OCI-LY1 (cell line): Measurements from ENCODE around the gene LCN6.

Experiments
- H2AFZ ChIP-seq: fragments of 200-600 bp; sonication (generic), shearing (Covaris generic); 2 replicates; pipeline ENCODE4 v1.6.0; 2014; ENCODE audit warnings: antibody characterized with exemption, mild to moderate bottlenecking, low read length
- H3F3A ChIP-seq: fragments of 200-600 bp; sonication (generic), shearing (Covaris generic); 2 replicates; pipeline ENCODE4 v1.6.0; 2014; ENCODE audit warnings: mild to moderate bottlenecking, antibody characterized with exemption, low read length, moderate library complexity; ENCODE audit not compliant: insufficient read depth
- H3K27ac ChIP-seq: fragments of 200-600 bp; sonication (generic); 2 replicates; pipeline ENCODE4 v1.5.1; 2014; ENCODE audit warnings: low read length, mixed run types, mild to moderate bottlenecking, low read depth; ENCODE audit not compliant: poor library complexity, severe bottlenecking
- H3K27me3 ChIP-seq: fragments of 200-600 bp; sonication (generic); 2 replicates; pipeline ENCODE4 v1.6.0; 2014; ENCODE audit warnings: antibody characterized with exemption, mild to moderate bottlenecking, low read length, moderate library complexity; ENCODE audit not compliant: insufficient read depth
- H3K36me3 ChIP-seq: fragments of 200-600 bp; sonication (generic); 2 replicates; pipeline ENCODE4 v1.6.1; 2014; ENCODE audit warnings: mild to moderate bottlenecking, antibody characterized with exemption, low read length, moderate library complexity, mixed read lengths; ENCODE audit not compliant: insufficient read depth
- H3K4me1 ChIP-seq: fragments of 200-600 bp; sonication (generic); 2 replicates; pipeline ENCODE4 v1.5.1; 2014; ENCODE audit warnings: mild to moderate bottlenecking, low read length, moderate library complexity; ENCODE audit not compliant: insufficient read depth, severe bottlenecking
- H3K4me2 ChIP-seq: fragments of 200-600 bp; sonication (generic), shearing (Covaris generic); 2 replicates; pipeline ENCODE4 v1.6.1; 2014; ENCODE audit warnings: low read length
- H3K4me3 ChIP-seq: fragments of 200-600 bp; sonication (generic); 2 replicates; pipeline ENCODE4 v1.5.1; 2014; ENCODE audit warnings: low read length, low read depth, mild to moderate bottlenecking, mixed read lengths; ENCODE audit not compliant: poor library complexity, severe bottlenecking
- H3K79me2 ChIP-seq: fragments of 200-600 bp; shearing (Covaris generic); 2 replicates; pipeline ENCODE4 v1.6.1; 2016; ENCODE audit warnings: mixed run types, low read length, mixed read lengths; ENCODE audit not compliant: insufficient read depth
- H3K9ac ChIP-seq: fragments of 200-600 bp; sonication (generic), shearing (Covaris generic); 2 replicates; pipeline ENCODE4 v1.6.1; 2014; ENCODE audit warnings: mild to moderate bottlenecking, low read length, mixed read lengths
- H3K9me2 ChIP-seq: fragments of 200-600 bp; sonication (generic), shearing (Covaris generic); 2 replicates; pipeline ENCODE4 v1.6.1; 2014; ENCODE audit warnings: low read depth, mild to moderate bottlenecking, low read length, mixed read lengths
- H3K9me3 ChIP-seq: fragments of 200-600 bp; shearing (Covaris generic); 2 replicates; pipeline ENCODE4 v1.6.1; 2014; ENCODE audit warnings: low read length, mixed read lengths
- H4K20me1 ChIP-seq: fragments of 200-600 bp; sonication (generic), shearing (Covaris generic); 2 replicates; pipeline ENCODE4 v1.6.0; 2016; ENCODE audit warnings: mild to moderate bottlenecking, low read length; ENCODE audit not compliant: insufficient read depth
- CTCF ChIP-seq: fragments of 200-600 bp; sonication (generic), shearing (Covaris generic); IDR thresholded peaks from 2 replicates; pipeline ENCODE4 v1.5.1; 2017; ENCODE audit warnings: mild to moderate bottlenecking, antibody characterized with exemption, low read length, moderate library complexity, mixed read lengths
- EZH2 ChIP-seq: fragments of 200-600 bp; sonication (generic), shearing (Covaris generic); IDR thresholded peaks from 2 replicates; pipeline ENCODE4 v1.8.0; 2017; ENCODE audit warnings: borderline replicate concordance, mixed run types, mild to moderate bottlenecking, antibody characterized with exemption, low read length, moderate library complexity, mixed read lengths

Gene LCN6

GRCh38 chr9:136742591-136743391 lies 5.5 kb downstream of the LCN6 start, which contains the start of gene LCN10:
Gene LCN10, minus strand, starts transcription at chr9:136742940. Its CDS starts 37 bp downstream, at chr9:136742903.
- H3K9ac ChIP-seq: no peak within 1 kb of the TSS
- no peaks in the 10 kb centered on the region for H3K4me1 ChIP-seq
- H3K27ac ChIP-seq: no peak within 1 kb of the TSS
- H3K36me3 ChIP-seq: no peaks in the 10 kb centered on the region
- no peaks in the 10 kb centered on the region for H4K20me1 ChIP-seq
- H3K4me2 ChIP-seq: no peak within 1 kb of the TSS
- TF ChIP-seq CTCF: no peak
- no peak for TF ChIP-seq EZH2
- H3K27me3 ChIP-seq: peaks cover 13% of the 10 kb centered on the region; the same call in 1 of the 2 replicates
- no peaks in the 10 kb centered on the region for H3F3A ChIP-seq
- no peaks in the 10 kb centered on the region for H3K9me2 ChIP-seq
- H3K9me3 ChIP-seq: no peaks in the 10 kb centered on the region
- no peaks in the 10 kb centered on the region for H3K79me2 ChIP-seq
- no peak within 1 kb of the TSS for H2AFZ ChIP-seq
- no peak within 1 kb of the TSS for H3K4me3 ChIP-seq

- Histone ChIP-seq H3K9me3 (no peaks in the 10 kb centered on the region), H3K79me2 (no peaks in the 10 kb centered on the region), H3K4me2 (no peak overlapping the region), H3K27me3 (peaks cover 8% of the 10 kb centered on the region; the same call in 1 of the 2 replicates), H3K4me1 (no peaks in the 10 kb centered on the region), H3F3A (no peaks in the 10 kb centered on the region), H2AFZ (no peak overlapping the region), H3K36me3 (no peaks in the 10 kb centered on the region), H3K4me3 (no peak overlapping the region), H3K9me2 (no peaks in the 10 kb centered on the region), H3K9ac (no peak overlapping the region), H3K27ac (no peak overlapping the region), H4K20me1 (no peaks in the 10 kb centered on the region)
- TF ChIP-seq CTCF (no peak), EZH2 (no peak)
These were observed 6.3 kb downstream of the LCN6 start for GRCh38 chr9:136741883-136742571.

- no peak overlapping the region for H2AFZ ChIP-seq
- no peak overlapping the region for H3K27ac ChIP-seq
- no peak for TF ChIP-seq EZH2
- no peak overlapping the region for H3K9ac ChIP-seq
- H3K79me2 ChIP-seq: no peaks in the 10 kb centered on the region
- H3K36me3 ChIP-seq: no peaks in the 10 kb centered on the region
- no peaks in the 10 kb centered on the region for H3K4me1 ChIP-seq
- H3K9me3 ChIP-seq: no peaks in the 10 kb centered on the region
- H3K4me2 ChIP-seq: no peak overlapping the region
- peaks cover 4% of the 10 kb centered on the region; the same call in 1 of the 2 replicates for H3K27me3 ChIP-seq
- no peak overlapping the region for H3K4me3 ChIP-seq
- no peaks in the 10 kb centered on the region for H3K9me2 ChIP-seq
- H4K20me1 ChIP-seq: no peaks in the 10 kb centered on the region
- H3F3A ChIP-seq: no peaks in the 10 kb centered on the region
These were observed 7.1 kb downstream of the LCN6 start for GRCh38 chr9:136740971-136741882.
